Lower lobe of right lung (tissue), 2 donors: Measurements from ENCODE around the gene TTLL11. TPM values are rescaled to one million over a fixed set of nuclear protein-coding genes. Genes with fewer than 3 reads are reported as not detected.
A peak's percentile ranks its signal among the peaks of the same experiment; 100 is the strongest.

Source experiments
- ATAC-seq, 2 donors: fragments of 200-7000 bp; cut with Tn5 transposase; one replicate each; pipeline ENCODE4 v1.9.1; 2020 to 2022; ENCODE audit warnings: mild to moderate bottlenecking in 2 of 2, moderate library complexity in 2 of 2
- DNase-seq: peaks from one replicate; pipeline ENCODE4 v3.0.0-alpha.2; 2020
- H3K27ac ChIP-seq: fragments of 200-600 bp; one replicate; pipeline ENCODE4 v1.8.0; 2022
- H3K27me3 ChIP-seq: fragments of 200-600 bp; one replicate; pipeline ENCODE4 v1.8.0; 2022; ENCODE audit warnings: low read depth
- H3K36me3 ChIP-seq: fragments of 200-600 bp; one replicate; pipeline ENCODE4 v1.8.0; 2022; ENCODE audit warnings: mild to moderate bottlenecking
- H3K4me1 ChIP-seq: fragments of 200-600 bp; one replicate; pipeline ENCODE4 v1.8.0; 2022
- H3K4me3 ChIP-seq: fragments of 200-600 bp; one replicate; pipeline ENCODE4 v1.8.0; 2022; ENCODE audit warnings: mild to moderate bottlenecking
- H3K9me3 ChIP-seq: fragments of 200-600 bp; one replicate; pipeline ENCODE4 v1.8.0; 2022
- CTCF ChIP-seq: fragments of 200-600 bp; IDR thresholded peaks from one replicate; pipeline ENCODE4 v1.8.0; 2022; ENCODE audit warnings: antibody characterized with exemption, mild to moderate bottlenecking
- intact Hi-C: fragments of 100-400 bp; cut with DNase I; formaldehyde crosslinking; loops from one replicate; pipeline ENCODE4 v1.11.0; 2022
- total RNA-seq: library from RNA; stranded (reverse); fragmentation: NEBNext Ultra II Directional; extraction: Animal tissue kit (Norgen Biotek cat#: 25700); gene quantifications from one replicate; pipeline ENCODE4 v1.2.1, GENCODE V29; 2021
- donor health status: DM: no; HTN: yes; CAD: no; lungs with severe emphysema.

TTLL11 gene
- total RNA-seq, 1 donor from 2014 or later, result 11.7 TPM

- intact Hi-C loops, result no loop called here
- Histone ChIP-seq H3K9me3 (no peaks in the 10 kb centered on the region), H3K4me1 (no peaks in the 10 kb centered on the region), H3K27me3 (no peaks in the 10 kb centered on the region), H3K27ac (no peak overlapping the region), H3K36me3 (no peaks in the 10 kb centered on the region), H3K4me3 (no peak overlapping the region)
- TF ChIP-seq CTCF, result no peak
- DNase-seq, result no peak
- ATAC-seq, result no peak
These were observed 153.5 kb downstream of the TTLL11 start for GRCh38 chr9:121939643-121940042.

GRCh38 chr9:121938621-121939020, 154.5 kb downstream of the TTLL11 start:
- Histone ChIP-seq H3K27ac (no peak overlapping the region), H3K36me3 (no peaks in the 10 kb centered on the region), H3K4me1 (no peaks in the 10 kb centered on the region), H3K9me3 (no peaks in the 10 kb centered on the region), H3K27me3 (no peaks in the 10 kb centered on the region), H3K4me3 (no peak overlapping the region)
- DNase-seq, result no peak
- intact Hi-C loops, result no loop called here
- ATAC-seq, result no peak
- TF ChIP-seq CTCF, result no peak

- H3K36me3 ChIP-seq, result no peaks in the 10 kb centered on the region
- no peaks in the 10 kb centered on the region for H3K9me3 ChIP-seq
- ATAC-seq, result no peak
- intact Hi-C loops, result no loop called here
- no peak overlapping the region for H3K4me3 ChIP-seq
- no peak for TF ChIP-seq CTCF
- no peak overlapping the region for H3K27ac ChIP-seq
- H3K4me1 ChIP-seq, result no peaks in the 10 kb centered on the region
- no peaks in the 10 kb centered on the region for H3K27me3 ChIP-seq
- DNase-seq, result no peak
These were observed 155.9 kb downstream of the TTLL11 start for GRCh38 chr9:121937240-121937639.

GRCh38 chr9:121935739-121936138, 157.4 kb downstream of the TTLL11 start:
- H3K27me3 ChIP-seq, result no peaks in the 10 kb centered on the region
- no peak overlapping the region for H3K4me3 ChIP-seq
- H3K27ac ChIP-seq, result no peak overlapping the region
- no peaks in the 10 kb centered on the region for H3K4me1 ChIP-seq
- intact Hi-C loops, result no loop called here
- peak in 1 of 2 donors; percentile 38 for ATAC-seq
- no peaks in the 10 kb centered on the region for H3K36me3 ChIP-seq
- TF ChIP-seq CTCF, result no peak
- no peaks in the 10 kb centered on the region for H3K9me3 ChIP-seq
- no peak for DNase-seq

GRCh38 chr9:121930956-121931355, 162.2 kb downstream of the TTLL11 start:
- H3K4me3 ChIP-seq, result no peak overlapping the region
- no peaks in the 10 kb centered on the region for H3K27me3 ChIP-seq
- no peaks in the 10 kb centered on the region for H3K36me3 ChIP-seq
- no peak for TF ChIP-seq CTCF
- intact Hi-C loops, result no loop called here
- H3K4me1 ChIP-seq, result no peaks in the 10 kb centered on the region
- no peak overlapping the region for H3K27ac ChIP-seq
- DNase-seq (no peak), ATAC-seq (no peak)
- no peaks in the 10 kb centered on the region for H3K9me3 ChIP-seq
